AG04450 (cell line): Measurements from ENCODE around the gene BRCA1. TPM values are rescaled to one million over a fixed set of nuclear protein-coding genes. Genes with fewer than 3 reads are reported as not detected.
"Not testable (repeated sequence)": the region's sequence is repeated elsewhere in the genome, so short reads cannot be mapped to it uniquely, and the experiment has no call there.

Source experiments
- CTCF ChIA-PET: fragments of 300-600, 350-600 bp; formaldehyde crosslinking; extraction: SDS; loops from one replicate; lab custom pipeline; 2022; ENCODE audit warnings: antibody characterized with exemption, inconsistent platforms; lab: Charles Lee
- POLR2A ChIA-PET: fragments of 350-600 bp; formaldehyde crosslinking; extraction: SDS; loops from one replicate; lab custom pipeline; 2021; ENCODE audit warnings: antibody characterized with exemption, inconsistent platforms; lab: Yijun Ruan, JAX
- DNase-seq: peaks from one replicate; pipeline ENCODE4 v3.0.0-alpha.2; 2011; ENCODE audit warnings: low read depth, low spot score
- H3K27ac ChIP-seq: one replicate; pipeline ENCODE4 v1.5.1; 2012; ENCODE audit warnings: low read depth, low read length, control low read depth
- H3K27me3 ChIP-seq: one replicate; pipeline ENCODE4 v1.6.0; 2012; ENCODE audit warnings: low read length; ENCODE audit not compliant: control insufficient read depth, insufficient read depth
- H3K4me3 ChIP-seq: 2 replicates; pipeline ENCODE4 v1.5.1; 2011; ENCODE audit warnings: mild to moderate bottlenecking, low read depth, low read length, control low read depth
- H3K9me3 ChIP-seq: 2 replicates; pipeline ENCODE4 v1.5.1; 2012; ENCODE audit warnings: low read length; ENCODE audit not compliant: control insufficient read depth, insufficient read depth
- polyA plus RNA-seq: library from polyadenylated mRNA; depleted of rRNA; stranded (reverse); fragments of >200 nt; gene quantifications from 2 replicates; pipeline ENCODE4 v1.2.3, GENCODE V29; 2011
- TF ChIP-seq, protein P1 (sequence below): IDR thresholded peaks from 2 replicates; pipeline ENCODE4 v1.5.1; 2011; ENCODE audit warnings: low read depth, low read length, control low read depth, inconsistent platforms

Gene BRCA1
- polyA plus RNA-seq, 1 experiment: 8.1 TPM

DNA sequence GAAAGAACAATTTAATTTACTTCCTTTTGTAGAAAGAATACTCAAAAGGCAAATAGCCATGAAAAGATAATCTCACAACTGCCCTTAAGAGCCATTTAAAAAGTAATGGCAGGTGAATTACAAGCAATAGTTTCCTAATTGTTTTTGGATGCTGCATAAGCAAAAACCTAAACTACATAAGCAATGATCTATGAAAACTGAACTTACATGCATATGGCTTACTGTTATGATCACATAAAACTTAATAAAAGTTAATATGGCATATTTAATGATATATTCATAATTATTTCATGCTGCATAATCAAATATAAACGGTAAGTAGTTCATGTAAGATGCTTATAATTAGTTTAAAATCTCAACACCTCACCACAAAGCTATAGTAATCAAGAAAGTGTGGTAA is 18.6 kb downstream of the BRCA1 start:
- no peaks in the 10 kb centered on the region for H3K27me3 ChIP-seq
- H3K27ac ChIP-seq: no peak overlapping the region
- CTCF ChIA-PET: no interaction called here
- TF ChIP-seq, protein P1, sequence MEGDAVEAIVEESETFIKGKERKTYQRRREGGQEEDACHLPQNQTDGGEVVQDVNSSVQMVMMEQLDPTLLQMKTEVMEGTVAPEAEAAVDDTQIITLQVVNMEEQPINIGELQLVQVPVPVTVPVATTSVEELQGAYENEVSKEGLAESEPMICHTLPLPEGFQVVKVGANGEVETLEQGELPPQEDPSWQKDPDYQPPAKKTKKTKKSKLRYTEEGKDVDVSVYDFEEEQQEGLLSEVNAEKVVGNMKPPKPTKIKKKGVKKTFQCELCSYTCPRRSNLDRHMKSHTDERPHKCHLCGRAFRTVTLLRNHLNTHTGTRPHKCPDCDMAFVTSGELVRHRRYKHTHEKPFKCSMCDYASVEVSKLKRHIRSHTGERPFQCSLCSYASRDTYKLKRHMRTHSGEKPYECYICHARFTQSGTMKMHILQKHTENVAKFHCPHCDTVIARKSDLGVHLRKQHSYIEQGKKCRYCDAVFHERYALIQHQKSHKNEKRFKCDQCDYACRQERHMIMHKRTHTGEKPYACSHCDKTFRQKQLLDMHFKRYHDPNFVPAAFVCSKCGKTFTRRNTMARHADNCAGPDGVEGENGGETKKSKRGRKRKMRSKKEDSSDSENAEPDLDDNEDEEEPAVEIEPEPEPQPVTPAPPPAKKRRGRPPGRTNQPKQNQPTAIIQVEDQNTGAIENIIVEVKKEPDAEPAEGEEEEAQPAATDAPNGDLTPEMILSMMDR: no peak
- POLR2A ChIA-PET: interaction anchor here (0.7 kb wide), 1 partner anchor 197 kb away, joined by 3 read pairs; no protein-coding TSS in a partner anchor
- no peak for DNase-seq
- no peak overlapping the region for H3K4me3 ChIP-seq
- H3K9me3 ChIP-seq: no peaks in the 10 kb centered on the region

DNA sequence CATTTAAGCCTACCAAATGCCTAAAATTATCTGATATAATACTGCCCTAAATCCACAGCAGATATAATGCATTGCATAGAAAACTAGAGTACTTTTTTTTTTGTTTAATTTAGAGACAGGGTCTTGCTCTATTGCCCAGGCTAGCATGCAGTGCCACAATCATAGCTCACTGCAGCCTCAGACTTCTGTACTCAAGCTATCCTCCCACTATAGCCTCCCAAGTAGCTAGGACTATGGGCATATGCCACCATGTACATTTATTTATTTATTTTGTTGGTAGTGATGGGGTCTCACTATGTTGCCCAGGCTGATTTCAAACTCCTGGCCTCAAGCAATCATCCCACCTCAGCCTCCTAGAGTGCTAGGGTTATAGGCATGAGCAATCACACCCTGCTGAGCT is 20.0 kb downstream of the BRCA1 start:
- ChIA-PET CTCF (no interaction called here), POLR2A (no interaction called here)

DNA sequence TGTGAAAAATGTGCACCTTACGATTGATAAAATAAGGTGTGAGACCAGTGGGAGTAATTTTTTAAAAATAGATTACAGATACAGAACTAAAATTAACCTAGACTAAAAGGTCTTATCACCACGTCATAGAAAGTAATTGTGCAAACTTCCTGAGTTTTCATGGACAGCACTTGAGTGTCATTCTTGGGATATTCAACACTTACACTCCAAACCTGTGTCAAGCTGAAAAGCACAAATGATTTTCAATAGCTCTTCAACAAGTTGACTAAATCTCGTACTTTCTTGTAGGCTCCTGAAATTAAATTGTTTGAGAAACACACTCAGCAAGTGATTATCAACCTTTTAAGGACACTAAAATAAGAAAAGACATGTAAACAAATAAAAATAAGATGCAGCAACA is 20.5 kb downstream of the BRCA1 start:
- Histone ChIP-seq H3K9me3 (no peaks in the 10 kb centered on the region), H3K4me3 (no peak overlapping the region), H3K27me3 (no peaks in the 10 kb centered on the region), H3K27ac (no peak overlapping the region)
- no peak for DNase-seq
- TF ChIP-seq, protein P1: no peak
- POLR2A ChIA-PET: interaction anchor here (0.7 kb wide), 1 partner anchor 21 kb away, joined by 4 read pairs; no protein-coding TSS in a partner anchor
- CTCF ChIA-PET: no interaction called here

More for the DNA sequence above, 20.0 kb downstream of the BRCA1 start:
- TF ChIP-seq, protein P1: no peak
- no peak overlapping the region for H3K4me3 ChIP-seq
- H3K27ac ChIP-seq: no peak overlapping the region
- no peaks in the 10 kb centered on the region for H3K27me3 ChIP-seq
- H3K9me3 ChIP-seq: no peaks in the 10 kb centered on the region
- DNase-seq: no peak

DNA sequence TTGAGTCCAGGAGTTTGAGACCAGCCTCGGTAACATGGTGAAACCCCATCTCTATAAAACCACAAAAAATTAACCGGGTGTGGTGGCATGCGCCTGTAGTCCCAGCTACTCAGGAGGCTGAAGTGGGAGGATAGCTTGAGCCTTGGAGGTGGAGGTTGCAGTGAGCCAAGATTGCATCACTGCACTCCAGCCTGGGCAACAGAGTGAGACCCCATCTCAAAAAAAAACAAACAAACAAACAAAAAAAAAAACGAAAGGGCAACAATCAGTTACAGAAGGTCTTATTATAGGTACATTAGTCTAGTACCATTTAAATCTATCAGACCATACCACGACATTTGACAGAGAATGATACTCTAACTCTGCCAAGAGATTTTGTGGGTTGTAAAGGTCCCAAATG is 29.8 kb downstream of the BRCA1 start:
- DNase-seq, H3K9me3 ChIP-seq, H3K4me3 ChIP-seq, CTCF ChIA-PET, H3K27me3 ChIP-seq, H3K27ac ChIP-seq: not testable (repeated sequence)
- POLR2A ChIA-PET: interaction anchor here (0.7 kb wide), 1 partner anchor 352 kb away, joined by 4 read pairs; no protein-coding TSS in a partner anchor

DNA sequence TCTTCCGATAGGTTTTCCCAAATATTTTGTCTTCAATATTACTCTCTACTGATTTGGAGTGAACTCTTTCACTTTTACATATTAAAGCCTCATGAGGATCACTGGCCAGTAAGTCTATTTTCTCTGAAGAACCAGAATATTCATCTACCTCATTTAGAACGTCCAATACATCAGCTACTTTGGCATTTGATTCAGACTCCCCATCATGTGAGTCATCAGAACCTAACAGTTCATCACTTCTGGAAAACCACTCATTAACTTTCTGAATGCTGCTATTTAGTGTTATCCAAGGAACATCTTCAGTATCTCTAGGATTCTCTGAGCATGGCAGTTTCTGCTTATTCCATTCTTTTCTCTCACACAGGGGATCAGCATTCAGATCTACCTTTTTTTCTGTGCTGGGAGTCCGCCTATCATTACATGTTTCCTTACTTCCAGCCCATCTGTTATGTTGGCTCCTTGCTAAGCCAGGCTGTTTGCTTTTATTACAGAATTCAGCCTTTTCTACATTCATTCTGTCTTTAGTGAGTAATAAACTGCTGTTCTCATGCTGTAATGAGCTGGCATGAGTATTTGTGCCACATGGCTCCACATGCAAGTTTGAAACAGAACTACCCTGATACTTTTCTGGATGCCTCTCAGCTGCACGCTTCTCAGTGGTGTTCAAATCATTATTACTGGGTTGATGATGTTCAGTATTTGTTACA is 30.9 kb downstream of the BRCA1 start:
- H3K4me3 ChIP-seq: no peak overlapping the region
- no peaks in the 10 kb centered on the region for H3K27me3 ChIP-seq
- DNase-seq: no peak
- POLR2A ChIA-PET: no interaction called here
- peak overlapping the region; percentile 42 for H3K27ac ChIP-seq
- H3K9me3 ChIP-seq: no peaks in the 10 kb centered on the region
- TF ChIP-seq, protein P1: no peak
- CTCF ChIA-PET: interaction anchor here (0.6 kb wide), 1 partner anchor 71 kb away, joined by 4 read pairs; no protein-coding TSS in a partner anchor
